Glutamatergic neuron (in vitro differentiated cells): Measurements from ENCODE around the gene ZNF317. TPM values are rescaled to one million over a fixed set of nuclear protein-coding genes. Genes with fewer than 3 reads are reported as not detected.

Experiments
- DNase-seq: peaks from one replicate; pipeline ENCODE4 v3.0.0; 2022
- H3K27ac Mint-ChIP-seq: one replicate; pipeline ENCODE4 v1.8.0; 2020; ENCODE audit warnings: mild to moderate bottlenecking, mixed read lengths, inconsistent platforms; ENCODE audit not compliant: unreplicated experiment
- H3K27me3 Mint-ChIP-seq: one replicate; pipeline ENCODE4 v1.8.0; 2020; ENCODE audit warnings: mild to moderate bottlenecking, moderate library complexity, mixed read lengths, inconsistent platforms; ENCODE audit not compliant: unreplicated experiment
- H3K36me3 Mint-ChIP-seq: one replicate; pipeline ENCODE4 v1.8.0; 2020; ENCODE audit warnings: mild to moderate bottlenecking, mixed read lengths, inconsistent platforms; ENCODE audit not compliant: unreplicated experiment
- H3K4me1 Mint-ChIP-seq: one replicate; pipeline ENCODE4 v1.8.0; 2020; ENCODE audit warnings: mild to moderate bottlenecking, low read depth, mixed read lengths, inconsistent platforms; ENCODE audit not compliant: unreplicated experiment
- H3K4me3 Mint-ChIP-seq: one replicate; pipeline ENCODE4 v1.8.0; 2020; ENCODE audit warnings: mild to moderate bottlenecking, mixed read lengths, inconsistent platforms; ENCODE audit not compliant: unreplicated experiment
- H3K9me3 Mint-ChIP-seq: one replicate; pipeline ENCODE4 v1.8.0; 2020; ENCODE audit warnings: mild to moderate bottlenecking, moderate library complexity, mixed read lengths, inconsistent platforms; ENCODE audit not compliant: unreplicated experiment
- total RNA-seq: library from RNA; stranded (reverse); fragmentation: NEBNext Ultra II Directional; extraction: Animal tissue kit (Norgen Biotek cat#: 25700); gene quantifications from one replicate; pipeline ENCODE4 v1.2.1, GENCODE V29; 2021; ENCODE audit not compliant: unreplicated experiment
- TF ChIP-seq, protein P1 (sequence below): fragments of 200-600 bp; sonication (generic); IDR thresholded peaks from one replicate; pipeline ENCODE4 v1.5.0; 2021; ENCODE audit not compliant: partially characterized antibody, unreplicated experiment

Gene ZNF317
- total RNA-seq, 1 donor from 2014 or later, result 36.8 TPM

DNA sequence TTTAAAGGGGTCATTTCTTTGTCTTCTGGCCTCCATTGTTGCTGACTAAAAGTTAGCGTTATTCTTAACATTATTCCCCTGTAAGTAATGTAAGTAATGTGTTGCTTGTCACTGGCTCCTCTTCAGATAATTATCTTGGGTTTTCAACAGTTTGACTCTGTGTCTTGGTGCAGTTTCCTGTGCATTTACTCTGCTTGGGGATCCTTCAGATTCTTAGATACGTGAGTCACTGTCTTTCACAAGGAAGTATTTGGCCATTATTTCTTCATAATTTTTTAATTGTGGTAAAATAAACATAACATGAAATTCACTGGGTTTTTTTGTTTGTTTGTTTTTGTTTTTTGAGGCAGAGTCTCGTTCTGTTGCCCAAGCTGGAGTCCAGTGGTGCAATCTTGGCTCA, 25.1 kb downstream of the ZNF317 start:
- H3K9me3 Mint-ChIP-seq, result peaks cover 13% of the 10 kb centered on the region
- peaks cover 2% of the 10 kb centered on the region for H3K27me3 Mint-ChIP-seq
- peaks cover 53% of the 10 kb centered on the region for H3K36me3 Mint-ChIP-seq
- H3K4me3 Mint-ChIP-seq, result no peak overlapping the region
- TF ChIP-seq, protein P1, sequence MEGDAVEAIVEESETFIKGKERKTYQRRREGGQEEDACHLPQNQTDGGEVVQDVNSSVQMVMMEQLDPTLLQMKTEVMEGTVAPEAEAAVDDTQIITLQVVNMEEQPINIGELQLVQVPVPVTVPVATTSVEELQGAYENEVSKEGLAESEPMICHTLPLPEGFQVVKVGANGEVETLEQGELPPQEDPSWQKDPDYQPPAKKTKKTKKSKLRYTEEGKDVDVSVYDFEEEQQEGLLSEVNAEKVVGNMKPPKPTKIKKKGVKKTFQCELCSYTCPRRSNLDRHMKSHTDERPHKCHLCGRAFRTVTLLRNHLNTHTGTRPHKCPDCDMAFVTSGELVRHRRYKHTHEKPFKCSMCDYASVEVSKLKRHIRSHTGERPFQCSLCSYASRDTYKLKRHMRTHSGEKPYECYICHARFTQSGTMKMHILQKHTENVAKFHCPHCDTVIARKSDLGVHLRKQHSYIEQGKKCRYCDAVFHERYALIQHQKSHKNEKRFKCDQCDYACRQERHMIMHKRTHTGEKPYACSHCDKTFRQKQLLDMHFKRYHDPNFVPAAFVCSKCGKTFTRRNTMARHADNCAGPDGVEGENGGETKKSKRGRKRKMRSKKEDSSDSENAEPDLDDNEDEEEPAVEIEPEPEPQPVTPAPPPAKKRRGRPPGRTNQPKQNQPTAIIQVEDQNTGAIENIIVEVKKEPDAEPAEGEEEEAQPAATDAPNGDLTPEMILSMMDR, result no peak
- no peaks in the 10 kb centered on the region for H3K4me1 Mint-ChIP-seq
- no peak overlapping the region for H3K27ac Mint-ChIP-seq
- DNase-seq, result no peak

DNA sequence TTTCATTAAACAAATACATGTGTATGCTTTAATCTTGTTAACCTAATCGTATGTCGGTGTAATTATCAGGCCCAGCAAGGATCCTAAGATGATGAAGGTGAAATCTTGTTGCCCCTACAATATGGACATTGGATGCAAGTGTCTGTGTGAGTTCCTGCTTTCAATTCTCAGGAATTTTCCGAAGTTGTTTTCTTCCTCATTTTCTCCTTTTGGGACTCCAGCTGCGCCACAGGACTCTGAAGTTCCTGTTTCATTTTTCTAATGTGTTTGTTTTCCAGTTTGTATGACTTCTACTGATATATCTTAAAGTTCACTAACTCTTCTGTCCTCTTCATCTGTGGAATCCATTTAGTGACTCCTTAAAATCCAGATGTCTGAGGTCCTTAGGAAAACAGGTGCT, 26.6 kb downstream of the ZNF317 start:
- Mint-ChIP-seq H3K27ac (no peak overlapping the region), H3K36me3 (peaks cover 37% of the 10 kb centered on the region), H3K4me3 (no peak overlapping the region), H3K9me3 (peaks cover 5% of the 10 kb centered on the region), H3K4me1 (no peaks in the 10 kb centered on the region), H3K27me3 (peaks cover 2% of the 10 kb centered on the region)
- DNase-seq, result no peak
- TF ChIP-seq, protein P1, result no peak

DNA sequence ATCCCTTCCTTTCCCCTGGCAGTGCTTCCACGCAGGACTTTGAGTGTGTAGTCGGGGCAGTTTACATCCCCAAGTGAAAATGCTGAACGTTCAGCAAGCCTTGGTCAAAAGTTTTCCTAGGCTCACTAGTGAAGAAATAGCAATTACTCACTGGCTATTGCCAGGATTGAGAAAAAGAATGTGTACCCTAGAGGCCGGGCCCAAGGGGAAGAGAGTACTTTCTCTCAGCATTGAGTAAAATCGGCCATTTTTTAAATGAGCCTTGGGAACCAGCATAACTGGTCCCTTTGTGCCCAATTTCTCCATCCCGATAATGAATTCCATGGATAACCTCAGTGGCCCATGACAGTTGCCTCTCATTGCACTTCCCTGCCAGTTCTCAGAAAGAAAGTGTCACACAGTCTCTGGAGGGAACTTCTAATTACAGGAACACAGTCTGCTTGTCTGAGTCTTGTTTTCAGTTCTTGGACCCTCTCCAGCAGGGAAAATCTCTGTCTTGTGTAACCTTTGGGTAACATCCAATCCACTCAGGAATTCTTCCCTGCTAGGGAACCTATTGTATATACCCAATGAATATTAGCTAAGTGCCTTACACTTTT, 31.3 kb downstream of the ZNF317 start:
- Mint-ChIP-seq H3K9me3 (peaks cover 9% of the 10 kb centered on the region), H3K27ac (no peak overlapping the region), H3K27me3 (peaks cover 2% of the 10 kb centered on the region), H3K4me3 (no peak overlapping the region), H3K36me3 (peaks cover 8% of the 10 kb centered on the region), H3K4me1 (no peaks in the 10 kb centered on the region)
- no peak for DNase-seq
- TF ChIP-seq, protein P1, result no peak

DNA sequence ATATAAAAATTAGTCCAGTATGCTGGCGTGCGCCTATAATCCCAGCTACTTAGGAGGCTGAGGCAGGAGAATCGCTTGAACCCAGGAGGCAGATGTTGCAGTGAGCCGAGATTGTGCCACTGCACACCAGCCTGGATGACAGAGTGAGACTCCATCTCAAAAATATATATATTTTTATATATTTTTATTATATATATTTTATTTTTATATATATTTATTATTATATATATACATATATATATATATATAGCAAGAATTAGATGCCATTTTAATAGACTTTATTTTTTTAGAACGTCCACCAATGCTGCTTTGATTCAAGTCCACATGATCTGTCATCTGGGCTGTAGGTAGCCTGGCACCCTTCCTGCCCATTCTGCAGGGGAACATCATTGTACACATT, 35.1 kb downstream of the ZNF317 start:
- Mint-ChIP-seq H3K27ac (no peak overlapping the region), H3K36me3 (peaks cover 5% of the 10 kb centered on the region), H3K4me3 (no peak overlapping the region), H3K9me3 (peaks cover 14% of the 10 kb centered on the region), H3K4me1 (no peaks in the 10 kb centered on the region), H3K27me3 (no peaks in the 10 kb centered on the region)
- DNase-seq, result no peak
- TF ChIP-seq, protein P1, result no peak

DNA sequence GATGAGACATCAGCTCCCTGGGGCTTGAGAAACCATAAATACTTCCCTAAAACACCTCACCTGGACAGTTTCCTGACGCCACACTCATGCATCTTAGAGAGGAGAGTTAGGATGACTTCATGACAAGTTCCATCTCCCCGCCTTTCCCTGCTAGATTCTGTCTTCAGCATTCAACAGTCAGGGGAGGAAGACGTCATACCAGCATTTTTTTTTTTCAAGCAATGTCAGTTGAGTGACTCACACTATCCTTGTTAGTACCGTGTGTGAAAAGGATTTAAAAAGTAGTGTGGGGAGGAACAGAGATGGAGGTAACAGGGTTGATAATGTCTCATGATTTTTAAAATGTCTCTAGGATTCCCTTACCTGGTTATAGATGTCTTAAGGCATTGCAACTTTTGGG, 38.7 kb downstream of the ZNF317 start, which contains the start of gene OR7D2:
TSS of gene OR7D2 (plus strand) at position 79 of the 400 bp plus-strand sequence. CDS start 6,803 bp downstream, outside the sequence.
- DNase-seq, result no peak
- TF ChIP-seq, protein P1, result no peak
- Mint-ChIP-seq H3K4me1 (no peaks in the 10 kb centered on the region), H3K27me3 (no peaks in the 10 kb centered on the region), H3K9me3 (peaks cover 11% of the 10 kb centered on the region), H3K4me3 (no peak within 1 kb of the TSS), H3K36me3 (peaks cover 5% of the 10 kb centered on the region), H3K27ac (no peak within 1 kb of the TSS)
